ENCODE results near the gene ADIG.

ADIG gene

GRCh38 chr20:38584099-38584763 is 3.2 kb downstream of the ADIG start:
- TF ChIP-seq, protein P1, sequence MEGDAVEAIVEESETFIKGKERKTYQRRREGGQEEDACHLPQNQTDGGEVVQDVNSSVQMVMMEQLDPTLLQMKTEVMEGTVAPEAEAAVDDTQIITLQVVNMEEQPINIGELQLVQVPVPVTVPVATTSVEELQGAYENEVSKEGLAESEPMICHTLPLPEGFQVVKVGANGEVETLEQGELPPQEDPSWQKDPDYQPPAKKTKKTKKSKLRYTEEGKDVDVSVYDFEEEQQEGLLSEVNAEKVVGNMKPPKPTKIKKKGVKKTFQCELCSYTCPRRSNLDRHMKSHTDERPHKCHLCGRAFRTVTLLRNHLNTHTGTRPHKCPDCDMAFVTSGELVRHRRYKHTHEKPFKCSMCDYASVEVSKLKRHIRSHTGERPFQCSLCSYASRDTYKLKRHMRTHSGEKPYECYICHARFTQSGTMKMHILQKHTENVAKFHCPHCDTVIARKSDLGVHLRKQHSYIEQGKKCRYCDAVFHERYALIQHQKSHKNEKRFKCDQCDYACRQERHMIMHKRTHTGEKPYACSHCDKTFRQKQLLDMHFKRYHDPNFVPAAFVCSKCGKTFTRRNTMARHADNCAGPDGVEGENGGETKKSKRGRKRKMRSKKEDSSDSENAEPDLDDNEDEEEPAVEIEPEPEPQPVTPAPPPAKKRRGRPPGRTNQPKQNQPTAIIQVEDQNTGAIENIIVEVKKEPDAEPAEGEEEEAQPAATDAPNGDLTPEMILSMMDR (IDR thresholded peaks at IDR 0.05; ENCODE audit: borderline replicate concordance, insufficient read depth, low read depth, low read length): no peak

GRCh38 chr20:38585404-38586180 is 4.6 kb downstream of the ADIG start:
- no peak overlapping the region for H3K4me3 ChIP-seq (ENCODE audit: low read depth, low read length)
- TF ChIP-seq, protein P1 (IDR thresholded peaks at IDR 0.05; ENCODE audit: borderline replicate concordance, insufficient read depth, low read depth, low read length): no peak

More at GRCh38 chr20:38584099-38584763, 3.2 kb downstream of the ADIG start:
- H3K4me3 ChIP-seq (ENCODE audit: low read depth, low read length): no peak overlapping the region

GRCh38 chr20:38586181-38586525 is 5.2 kb downstream of the ADIG start:
- TF ChIP-seq, protein P1 (IDR thresholded peaks at IDR 0.05; ENCODE audit: borderline replicate concordance, insufficient read depth, low read depth, low read length): no peak

DNA sequence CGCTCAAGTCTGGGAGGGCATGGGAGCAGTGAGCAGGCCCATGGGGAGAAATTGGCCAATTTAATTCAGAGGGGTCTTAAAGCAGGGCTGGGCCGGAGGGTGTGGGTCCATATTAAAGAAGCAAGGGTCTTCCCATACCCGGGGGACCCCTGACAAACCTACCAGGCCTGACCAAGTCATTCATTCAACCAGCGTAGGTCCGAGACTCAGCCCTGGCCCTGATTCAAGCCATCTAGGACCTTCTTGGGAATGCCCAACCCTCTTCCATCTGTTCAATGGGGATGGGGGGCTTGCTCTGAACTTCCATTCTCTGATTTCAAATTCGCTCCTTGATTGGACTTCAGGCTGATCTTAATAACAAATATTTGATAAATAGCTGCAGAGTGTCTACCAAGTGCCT is 7.3 kb downstream of the ADIG start:
- TF ChIP-seq, protein P1 (IDR thresholded peaks at IDR 0.05; ENCODE audit: borderline replicate concordance, insufficient read depth, low read depth, low read length): no peak
- H3K4me3 ChIP-seq (ENCODE audit: low read depth, low read length): no peak overlapping the region

More at GRCh38 chr20:38586181-38586525, 5.2 kb downstream of the ADIG start:
- no peak overlapping the region for H3K4me3 ChIP-seq (ENCODE audit: low read depth, low read length)

DNA sequence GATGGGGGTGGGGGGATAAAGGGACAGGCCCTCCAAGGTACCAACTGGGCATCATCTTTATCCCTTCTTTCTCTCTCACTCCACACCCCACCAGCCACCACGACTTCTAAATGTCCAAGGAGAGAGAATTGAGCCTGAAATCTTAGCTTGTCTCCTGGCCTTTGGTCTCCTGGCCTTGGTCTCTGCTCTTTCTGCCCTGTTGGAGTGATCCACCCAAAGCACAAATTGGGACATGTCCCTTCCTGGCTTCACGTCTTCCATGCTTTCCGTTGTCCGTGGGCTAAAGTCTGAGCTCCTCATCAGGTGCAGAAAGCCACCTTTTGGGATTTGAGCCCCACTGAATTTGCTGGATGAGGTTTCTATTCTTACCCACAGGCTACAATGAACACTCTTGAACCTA is 8.4 kb downstream of the ADIG start:
- TF ChIP-seq, protein P1 (IDR thresholded peaks at IDR 0.05; ENCODE audit: borderline replicate concordance, insufficient read depth, low read depth, low read length): no peak
- H3K4me3 ChIP-seq (ENCODE audit: low read depth, low read length): no peak overlapping the region

GRCh38 chr20:38589967-38590675 is 9.1 kb downstream of the ADIG start:
- TF ChIP-seq, protein P1 (IDR thresholded peaks at IDR 0.05; ENCODE audit: borderline replicate concordance, insufficient read depth, low read depth, low read length): no peak
- no peak overlapping the region for H3K4me3 ChIP-seq (ENCODE audit: low read depth, low read length)

Data from GM12875 (cell line).